Left lung (tissue), 10 donors: ENCODE data around the gene SLC25A17. TPM values are rescaled to one million over a fixed set of nuclear protein-coding genes. Genes with fewer than 3 reads are reported as not detected.
A peak's percentile ranks its signal among the peaks of the same experiment; 100 is the strongest.

Source experiments
- ATAC-seq: fragments of 200-7000 bp; cut with Tn5 transposase; one replicate; pipeline ENCODE4 v1.9.1; 2020; ENCODE audit warnings: moderate library complexity
- DNase-seq, 4 donors: peaks; one replicate each; pipeline ENCODE4 v3.0.0-alpha.2; 2013 to 2020
- H3K27ac ChIP-seq, 2 donors: fragments of 200-600 bp; sonication (generic) in 1 of 2; one replicate each; pipeline versions ENCODE4 v1.5.0 to v1.8.0; 2020 to 2021
- H3K27me3 ChIP-seq, 2 donors: fragments of 200-600 bp; sonication (generic) in 1 of 2; one replicate each; pipeline versions ENCODE4 v1.5.0 to v1.8.0; 2020 to 2021
- H3K36me3 ChIP-seq, 2 donors: fragments of 200-600 bp; sonication (generic) in 1 of 2; one replicate each; pipeline versions ENCODE4 v1.5.0 to v1.8.0; 2020 to 2021
- H3K4me1 ChIP-seq, 2 donors: fragments of 200-600 bp; one replicate each; pipeline ENCODE4 v1.8.0; 2021
- H3K4me3 ChIP-seq, 2 donors: fragments of 200-600 bp; sonication (generic) in 1 of 2; one replicate each; pipeline versions ENCODE4 v1.5.0 to v1.8.0; 2020 to 2021; ENCODE audit warnings: mild to moderate bottlenecking in 1 of 2
- H3K9me3 ChIP-seq, 2 donors: fragments of 200-600 bp; sonication (generic) in 1 of 2; one replicate each; pipeline versions ENCODE4 v1.5.0 to v1.8.0; 2020 to 2021
- CTCF ChIP-seq, 2 donors: fragments of 200-600 bp; sonication (generic) in 1 of 2; IDR thresholded peaks; one replicate each; pipeline versions ENCODE4 v1.5.0 to v1.8.0; 2021; ENCODE audit warnings: antibody characterized with exemption in 2 of 2
- intact Hi-C, 2 donors: fragments of 100-400 bp; cut with DNase I; formaldehyde crosslinking; loops; one replicate each; pipeline versions ENCODE4 v1.11.2 to v1.14.2; 2022
- polyA plus RNA-seq, 6 donors: library from polyadenylated mRNA; unstranded; fragments of 120-200 nt; gene quantifications; one replicate each; pipeline ENCODE4 v1.2.1, GENCODE V29; 2013; ENCODE audit not compliant: insufficient read length in 6 of 6
- total RNA-seq, 2 donors: library from RNA; stranded (reverse); fragmentation: NEBNext Ultra II Directional; extraction: Animal tissue kit (Norgen Biotek cat#: 25700); gene quantifications; one replicate each; pipeline ENCODE4 v1.2.1, GENCODE V29; 2021
- donor health status: DM: no; HTN: yes; CAD: no.
- donor health status: DM: no; HTN: no; CAD: no.

Gene SLC25A17
- total and polyA plus RNA-seq, 8 donors, result 18.3 to 36.9 (median 33.0) TPM

- Histone ChIP-seq H3K27ac (no peak overlapping the region), H3K9me3 (no peaks in the 10 kb centered on the region), H3K27me3 (no peaks in the 10 kb centered on the region), H3K4me3 (no peak overlapping the region), H3K4me1 (no peaks in the 10 kb centered on the region), H3K36me3 (no peaks in the 10 kb centered on the region)
- ATAC-seq (no peak), DNase-seq (no peak)
- intact Hi-C loops, result no loop called here
- TF ChIP-seq CTCF (IDR thresholded peaks at IDR 0.05), result no peak
These were observed 78.0 kb downstream of the SLC25A17 start for GRCh38 chr22:40741116-40741515.

DNA sequence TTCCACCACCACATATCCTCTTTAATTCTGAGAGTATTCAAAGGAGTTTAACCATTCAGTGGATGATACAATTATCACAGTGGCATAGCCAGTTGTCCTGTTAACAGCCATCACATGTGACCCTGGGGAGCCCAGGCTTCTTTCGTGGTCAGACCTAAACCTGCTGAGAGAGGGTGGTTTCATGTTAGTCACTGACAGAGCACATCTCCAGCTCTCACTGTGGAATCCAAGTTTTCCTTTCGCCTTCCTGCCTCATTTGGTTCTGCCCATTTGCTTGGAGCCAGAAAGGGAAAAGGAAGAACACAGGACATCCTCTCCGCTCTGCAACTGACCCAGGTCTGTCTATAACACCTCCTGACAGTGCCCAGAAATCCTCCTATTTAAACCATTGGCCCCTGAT, 79.4 kb downstream of the SLC25A17 start:
- no peak overlapping the region for H3K4me3 ChIP-seq
- no peak overlapping the region for H3K27ac ChIP-seq
- no peaks in the 10 kb centered on the region for H3K36me3 ChIP-seq
- intact Hi-C loops, result no loop called here
- no peaks in the 10 kb centered on the region for H3K27me3 ChIP-seq
- ATAC-seq, result no peak
- no peak for DNase-seq
- no peaks in the 10 kb centered on the region for H3K4me1 ChIP-seq
- no peaks in the 10 kb centered on the region for H3K9me3 ChIP-seq
- no peak for TF ChIP-seq CTCF (IDR thresholded peaks at IDR 0.05)

DNA sequence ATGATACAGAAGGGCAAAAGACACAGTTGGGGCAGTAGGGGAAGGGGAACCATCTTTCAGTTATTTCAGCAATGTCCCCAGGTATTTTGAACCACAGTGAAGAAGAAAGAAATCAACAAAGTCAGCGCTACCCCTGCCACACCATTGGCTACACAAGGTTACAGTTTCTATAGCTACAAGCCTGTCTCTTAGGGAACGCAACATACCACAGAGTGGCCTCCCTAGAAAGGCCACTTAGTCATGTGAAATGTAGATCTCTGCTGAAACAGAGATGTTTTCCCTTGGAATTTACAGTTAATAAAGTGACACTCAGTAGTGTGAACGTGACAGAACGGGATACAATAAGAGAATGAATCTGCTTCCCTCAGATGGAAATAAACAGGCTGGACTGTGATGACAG, 85.2 kb downstream of the SLC25A17 start:
- intact Hi-C loops, result no loop called here
- ATAC-seq, result no peak
- no peak overlapping the region for H3K4me3 ChIP-seq

GRCh38 chr22:40732999-40733292, 86.2 kb downstream of the SLC25A17 start:
- no peak for ATAC-seq
- peak overlapping the region; percentile 9 to 68 for H3K27ac ChIP-seq

More for the DNA sequence above, 85.2 kb downstream of the SLC25A17 start:
- Histone ChIP-seq H3K36me3 (no peaks in the 10 kb centered on the region), H3K4me1 (peaks cover 7 to 14% of the 10 kb centered on the region in 2 donors), H3K27ac (no peak overlapping the region), H3K27me3 (no peaks in the 10 kb centered on the region), H3K9me3 (no peaks in the 10 kb centered on the region)
- DNase-seq, result no peak
- TF ChIP-seq CTCF (IDR thresholded peaks at IDR 0.05), result no peak

GRCh38 chr22:40729284-40729683, 89.9 kb downstream of the SLC25A17 start:
- peaks cover 7 to 18% of the 10 kb centered on the region in 2 donors for H3K4me1 ChIP-seq
- H3K27me3 ChIP-seq, result no peaks in the 10 kb centered on the region
- no peak overlapping the region for H3K4me3 ChIP-seq
- no peak for DNase-seq
- ATAC-seq, result no peak
- intact Hi-C loops, result no loop called here
- H3K9me3 ChIP-seq, result no peaks in the 10 kb centered on the region
- no peaks in the 10 kb centered on the region for H3K36me3 ChIP-seq
- no peak for TF ChIP-seq CTCF (IDR thresholded peaks at IDR 0.05)
- H3K27ac ChIP-seq, result no peak overlapping the region

More at GRCh38 chr22:40732999-40733292, 86.2 kb downstream of the SLC25A17 start:
- intact Hi-C loops, result no loop called here
- Histone ChIP-seq H3K27me3 (no peaks in the 10 kb centered on the region), H3K9me3 (no peaks in the 10 kb centered on the region), H3K36me3 (no peaks in the 10 kb centered on the region), H3K4me3 (no peak overlapping the region), H3K4me1 (peaks cover 7 to 18% of the 10 kb centered on the region in 2 donors)
- no peak for DNase-seq
- peak in 1 of 2 donors; percentile 3 for TF ChIP-seq CTCF (IDR thresholded peaks at IDR 0.05)
